SJSA1 (cell line): ENCODE data around the gene HIP1R. TPM values are rescaled to one million over a fixed set of nuclear protein-coding genes. Genes with fewer than 3 reads are reported as not detected.

Experiments used
- DNase-seq, 2 experiments: peaks; one replicate each; pipeline ENCODE4 v3.0.0-alpha.2; 2015 to 2020; ENCODE audit warnings: low spot score in 2 of 2, low read depth in 1 of 2
- H3K27ac ChIP-seq: fragments of 250-450 bp; sonication (Bioruptor Pico); 2 replicates; pipeline ENCODE4 v1.5.1; 2020; ENCODE audit warnings: mild to moderate bottlenecking, moderate library complexity
- H3K27me3 ChIP-seq: fragments of 250-450 bp; sonication (Bioruptor Pico); replicated peaks from 2 replicates; pipeline ENCODE4 v1.5.1; 2020; ENCODE audit warnings: mild to moderate bottlenecking, moderate library complexity
- H3K36me3 ChIP-seq: fragments of 250-450 bp; sonication (Bioruptor Pico); 2 replicates; pipeline ENCODE4 v1.5.1; 2020; ENCODE audit warnings: mild to moderate bottlenecking
- H3K4me1 ChIP-seq: fragments of 250-450 bp; sonication (Bioruptor Pico); replicated peaks from 2 replicates; pipeline ENCODE4 v1.6.1; 2021; ENCODE audit warnings: mild to moderate bottlenecking
- H3K4me3 ChIP-seq: fragments of 250-450 bp; sonication (Bioruptor Pico); 2 replicates; pipeline ENCODE4 v1.5.1; 2020; ENCODE audit warnings: mild to moderate bottlenecking
- H3K9me3 ChIP-seq: fragments of 250-450 bp; sonication (Bioruptor Pico); replicated peaks from 2 replicates; pipeline ENCODE4 v1.5.1; 2020; ENCODE audit warnings: mild to moderate bottlenecking
- total RNA-seq: library from RNA; depleted of rRNA; stranded (reverse); fragments of >200 nt; shearing (Covaris generic); gene quantifications from 2 replicates; pipeline ENCODE4 v1.2.3, GENCODE V29; 2014

The HIP1R gene
- total RNA-seq, 1 experiment from 2014 or later = 21.7 TPM

GRCh38 chr12:122838841-122839240, 3.6 kb downstream of the HIP1R start:
- Histone ChIP-seq H3K36me3 (peaks cover 5% of the 10 kb centered on the region; the same call in 1 of the 2 replicates), H3K4me1 (peaks cover 52% of the 10 kb centered on the region), H3K9me3 (no peaks in the 10 kb centered on the region), H3K4me3 (no peak overlapping the region), H3K27me3 (no peaks in the 10 kb centered on the region), H3K27ac (no peak overlapping the region)
- no peak for DNase-seq

- H3K4me1 ChIP-seq = peaks cover 42% of the 10 kb centered on the region
- no peaks in the 10 kb centered on the region for H3K9me3 ChIP-seq
- peaks cover 5% of the 10 kb centered on the region; the same call in 1 of the 2 replicates for H3K36me3 ChIP-seq
- H3K4me3 ChIP-seq = no peak overlapping the region
- no peak overlapping the region for H3K27ac ChIP-seq
- no peak for DNase-seq
- no peaks in the 10 kb centered on the region for H3K27me3 ChIP-seq
Measured at GRCh38 chr12:122839907-122840554, 4.8 kb downstream of the HIP1R start.

GRCh38 chr12:122840580-122841513, 5.6 kb downstream of the HIP1R start:
- Histone ChIP-seq H3K9me3 (no peaks in the 10 kb centered on the region), H3K4me1 (peaks cover 42% of the 10 kb centered on the region), H3K36me3 (peaks cover 5% of the 10 kb centered on the region; the same call in 1 of the 2 replicates), H3K27ac (peak overlapping the region; percentile 87), H3K27me3 (no peaks in the 10 kb centered on the region), H3K4me3 (no peak overlapping the region)
- DNase-seq = peak in 1 of 2 experiments; percentile 65

GRCh38 chr12:122841544-122842321, 6.5 kb downstream of the HIP1R start:
- 0 out of 2 replicates have a peak overlapping the region, but pooled peaks have one; percentile 4 for H3K4me3 ChIP-seq
- peak; percentile 82 to 89 for DNase-seq
- H3K4me1 ChIP-seq = peaks cover 36% of the 10 kb centered on the region
- peak overlapping the region; percentile 87 for H3K27ac ChIP-seq
- H3K9me3 ChIP-seq = no peaks in the 10 kb centered on the region
- peaks cover 5% of the 10 kb centered on the region; the same call in 1 of the 2 replicates for H3K36me3 ChIP-seq
- H3K27me3 ChIP-seq = no peaks in the 10 kb centered on the region

- peaks cover 35% of the 10 kb centered on the region for H3K4me1 ChIP-seq
- no peaks in the 10 kb centered on the region for H3K27me3 ChIP-seq
- H3K27ac ChIP-seq = peak overlapping the region; percentile 87
- DNase-seq = peak; percentile 25 to 59
- peaks cover 5% of the 10 kb centered on the region; the same call in 1 of the 2 replicates for H3K36me3 ChIP-seq
- no peak overlapping the region for H3K4me3 ChIP-seq
- no peaks in the 10 kb centered on the region for H3K9me3 ChIP-seq
Measured at GRCh38 chr12:122842505-122843405, 7.5 kb downstream of the HIP1R start.

- no peak for DNase-seq
Measured at GRCh38 chr12:122843455-122843854, 8.2 kb downstream of the HIP1R start.

GRCh38 chr12:122844366-122844971, 9.2 kb downstream of the HIP1R start:
- Histone ChIP-seq H3K9me3 (no peaks in the 10 kb centered on the region), H3K4me3 (no peak overlapping the region), H3K36me3 (peaks cover 5% of the 10 kb centered on the region), H3K27me3 (no peaks in the 10 kb centered on the region), H3K27ac (no peak overlapping the region), H3K4me1 (peaks cover 35% of the 10 kb centered on the region)
- no peak for DNase-seq

More at GRCh38 chr12:122843455-122843854, 8.2 kb downstream of the HIP1R start:
- Histone ChIP-seq H3K36me3 (peaks cover 5% of the 10 kb centered on the region; the same call in 1 of the 2 replicates), H3K9me3 (no peaks in the 10 kb centered on the region), H3K4me3 (no peak overlapping the region), H3K4me1 (peaks cover 35% of the 10 kb centered on the region), H3K27me3 (no peaks in the 10 kb centered on the region), H3K27ac (no peak overlapping the region)

GRCh38 chr12:122845041-122845864, 10.0 kb downstream of the HIP1R start:
- H3K4me1 ChIP-seq = peaks cover 30% of the 10 kb centered on the region
- no peak overlapping the region for H3K4me3 ChIP-seq
- no peak for DNase-seq
- no peaks in the 10 kb centered on the region for H3K9me3 ChIP-seq
- no peaks in the 10 kb centered on the region for H3K27me3 ChIP-seq
- H3K27ac ChIP-seq = no peak overlapping the region
- peaks cover 5% of the 10 kb centered on the region for H3K36me3 ChIP-seq

GRCh38 chr12:122845865-122846621, 10.8 kb downstream of the HIP1R start:
- Histone ChIP-seq H3K36me3 (peaks cover 5% of the 10 kb centered on the region), H3K9me3 (no peaks in the 10 kb centered on the region), H3K4me1 (peaks cover 26% of the 10 kb centered on the region), H3K4me3 (no peak overlapping the region), H3K27me3 (no peaks in the 10 kb centered on the region), H3K27ac (no peak overlapping the region)
- DNase-seq = no peak

GRCh38 chr12:122846622-122847515, 11.6 kb downstream of the HIP1R start:
- H3K27ac ChIP-seq = no peak overlapping the region
- H3K4me3 ChIP-seq = no peak overlapping the region
- H3K9me3 ChIP-seq = no peaks in the 10 kb centered on the region
- H3K36me3 ChIP-seq = peaks cover 5% of the 10 kb centered on the region
- peaks cover 26% of the 10 kb centered on the region for H3K4me1 ChIP-seq
- no peaks in the 10 kb centered on the region for H3K27me3 ChIP-seq
- no peak for DNase-seq
